ENCODE data around the gene RETREG3. TPM values are rescaled to one million over a fixed set of nuclear protein-coding genes. Genes with fewer than 3 reads are reported as not detected.
A peak's percentile ranks its signal among the peaks of the same experiment; 100 is the strongest.
"Not testable (repeated sequence)": the region's sequence is repeated elsewhere in the genome, so short reads cannot be mapped to it uniquely, and the experiment has no call there.

The RETREG3 gene
- total and polyA plus RNA-seq, 10 donors, result 20.3 to 87.5 (median 77.1) TPM

DNA sequence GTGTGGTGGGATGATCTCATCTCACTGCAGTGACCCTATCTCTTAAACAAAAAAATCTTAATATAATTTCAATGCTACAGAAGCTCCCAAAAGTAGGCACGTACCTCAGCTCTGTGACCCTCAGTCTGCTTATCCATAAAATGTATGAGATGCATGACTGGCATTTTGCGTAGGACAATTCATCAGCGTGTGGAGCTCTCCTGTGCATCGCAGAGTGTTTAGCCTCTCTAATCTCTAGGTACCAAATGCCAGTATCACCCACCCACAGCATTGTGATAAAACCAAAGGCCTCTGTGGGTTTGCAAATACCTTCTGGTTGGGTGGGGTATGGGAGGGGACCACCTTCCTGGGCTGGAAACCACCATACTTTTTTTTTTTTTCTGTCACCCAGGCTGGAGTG lies 30.9 kb upstream of the RETREG3 start:
- peaks cover 0 to 19% (median 0%) of the 10 kb centered on the region in 7 donors for H3K27me3 ChIP-seq (replicated peaks in 1 of 7)
- no peaks in the 10 kb centered on the region for H3K4me1 ChIP-seq
- 78 to 94% (median 90%) methylated on average over 4 of the region's 4 CpGs for WGBS, 5 donors
- no peak for TF ChIP-seq POLR2A (IDR thresholded peaks at IDR 0.05)
- no peak for TF ChIP-seq POLR2AphosphoS5 (IDR thresholded peaks at IDR 0.05)
- TF ChIP-seq, protein P1, sequence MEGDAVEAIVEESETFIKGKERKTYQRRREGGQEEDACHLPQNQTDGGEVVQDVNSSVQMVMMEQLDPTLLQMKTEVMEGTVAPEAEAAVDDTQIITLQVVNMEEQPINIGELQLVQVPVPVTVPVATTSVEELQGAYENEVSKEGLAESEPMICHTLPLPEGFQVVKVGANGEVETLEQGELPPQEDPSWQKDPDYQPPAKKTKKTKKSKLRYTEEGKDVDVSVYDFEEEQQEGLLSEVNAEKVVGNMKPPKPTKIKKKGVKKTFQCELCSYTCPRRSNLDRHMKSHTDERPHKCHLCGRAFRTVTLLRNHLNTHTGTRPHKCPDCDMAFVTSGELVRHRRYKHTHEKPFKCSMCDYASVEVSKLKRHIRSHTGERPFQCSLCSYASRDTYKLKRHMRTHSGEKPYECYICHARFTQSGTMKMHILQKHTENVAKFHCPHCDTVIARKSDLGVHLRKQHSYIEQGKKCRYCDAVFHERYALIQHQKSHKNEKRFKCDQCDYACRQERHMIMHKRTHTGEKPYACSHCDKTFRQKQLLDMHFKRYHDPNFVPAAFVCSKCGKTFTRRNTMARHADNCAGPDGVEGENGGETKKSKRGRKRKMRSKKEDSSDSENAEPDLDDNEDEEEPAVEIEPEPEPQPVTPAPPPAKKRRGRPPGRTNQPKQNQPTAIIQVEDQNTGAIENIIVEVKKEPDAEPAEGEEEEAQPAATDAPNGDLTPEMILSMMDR (IDR thresholded peaks at IDR 0.05 in 8 of 11, conservative IDR thresholded peaks at IDR 0.05 in 3 of 11), result no peak
- no peaks in the 10 kb centered on the region for H3K9me3 ChIP-seq
- H3K27ac ChIP-seq, result no peak overlapping the region
- H3K36me3 ChIP-seq, result no peaks in the 10 kb centered on the region
- intact Hi-C loops (cut with DNase I; ENCODE audit: low total_unique reads), result no loop called here
- no peak for DNase-seq
- no peak overlapping the region for H3K4me3 ChIP-seq

DNA sequence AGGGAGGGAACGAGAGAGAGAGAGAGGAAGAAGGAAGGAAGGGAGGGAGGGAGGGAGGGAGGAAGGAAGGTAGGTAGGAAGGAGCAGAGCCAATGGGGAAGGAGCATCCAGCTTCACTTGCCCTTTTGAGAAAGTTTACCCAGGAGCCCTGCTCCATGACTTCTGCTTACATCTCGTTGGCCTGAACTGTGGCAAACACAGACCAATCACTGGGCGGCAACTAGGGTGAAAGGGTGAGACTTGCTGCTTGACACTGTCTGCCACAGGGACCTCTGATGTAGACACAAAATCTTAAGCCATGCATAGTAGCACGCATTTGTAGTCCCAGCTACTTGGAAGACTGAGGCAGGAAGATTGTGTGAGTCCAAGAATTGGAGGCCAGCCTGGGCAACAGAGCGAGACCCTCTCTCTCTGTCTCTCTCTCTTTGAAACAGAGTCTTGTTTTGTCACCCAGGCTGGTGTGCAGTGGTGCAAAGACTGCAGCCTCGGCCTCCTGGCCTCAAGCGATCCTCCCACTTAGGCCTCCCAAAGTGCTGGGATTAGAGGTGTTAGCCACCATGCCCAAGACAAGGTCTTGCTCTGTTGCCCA lies 30.4 kb upstream of the RETREG3 start:
- 71 to 81% (median 76%) methylated on average over 6 of the region's 7 CpGs for WGBS, 5 donors
- TF ChIP-seq POLR2A (IDR thresholded peaks at IDR 0.05) (no peak), POLR2AphosphoS5 (IDR thresholded peaks at IDR 0.05) (no peak)
- TF ChIP-seq, protein P1 (IDR thresholded peaks at IDR 0.05 in 8 of 11, conservative IDR thresholded peaks at IDR 0.05 in 3 of 11), result no peak
- no peak overlapping the region for H3K27ac ChIP-seq
- H3K9me3 ChIP-seq, result no peaks in the 10 kb centered on the region
- intact Hi-C loops (cut with DNase I; ENCODE audit: low total_unique reads), result no loop called here
- DNase-seq, result no peak
- H3K27me3 ChIP-seq (replicated peaks in 1 of 7), result peaks cover 0 to 19% (median 0%) of the 10 kb centered on the region in 7 donors
- H3K36me3 ChIP-seq, result no peaks in the 10 kb centered on the region
- no peak overlapping the region for H3K4me3 ChIP-seq
- H3K4me1 ChIP-seq, result no peaks in the 10 kb centered on the region

DNA sequence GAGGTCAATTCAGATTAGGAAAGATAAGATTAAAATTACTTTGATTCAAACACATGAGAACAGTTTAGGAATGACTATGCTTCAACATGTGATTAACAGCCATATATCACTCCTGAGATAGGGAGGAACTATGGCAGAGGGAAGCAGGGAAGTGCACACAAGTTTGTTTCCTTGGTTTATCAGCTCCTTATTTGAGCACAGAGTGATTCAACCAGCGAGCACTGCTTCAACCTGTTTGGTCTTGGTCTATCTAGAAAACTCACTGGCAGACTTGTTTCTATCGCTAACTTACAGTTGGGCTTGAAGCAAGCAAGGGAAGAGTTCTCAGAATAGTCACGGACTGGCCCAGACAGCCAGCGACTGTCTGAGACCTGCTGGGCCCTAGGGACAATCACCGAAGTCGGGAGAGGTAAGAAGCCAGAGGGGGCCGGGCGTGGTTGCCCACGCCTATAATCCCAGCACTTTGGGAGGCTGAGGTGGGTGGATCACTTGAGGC lies 23.8 kb upstream of the RETREG3 start:
- Histone ChIP-seq H3K27me3 (replicated peaks in 1 of 7) (no peaks in the 10 kb centered on the region), H3K27ac (no peak overlapping the region), H3K4me3 (no peak overlapping the region), H3K36me3 (no peaks in the 10 kb centered on the region), H3K9me3 (no peaks in the 10 kb centered on the region), H3K4me1 (no peaks in the 10 kb centered on the region)
- DNase-seq, result no peak
- WGBS, 5 donors, result 85 to 93% (median 88%) methylated on average over 9 of the region's 9 CpGs
- no peak for TF ChIP-seq POLR2A (IDR thresholded peaks at IDR 0.05)
- TF ChIP-seq POLR2AphosphoS5 (IDR thresholded peaks at IDR 0.05), result no peak
- TF ChIP-seq, protein P1 (IDR thresholded peaks at IDR 0.05 in 8 of 11, conservative IDR thresholded peaks at IDR 0.05 in 3 of 11), result no peak
- intact Hi-C loops (cut with DNase I; ENCODE audit: low total_unique reads), result no loop called here

DNA sequence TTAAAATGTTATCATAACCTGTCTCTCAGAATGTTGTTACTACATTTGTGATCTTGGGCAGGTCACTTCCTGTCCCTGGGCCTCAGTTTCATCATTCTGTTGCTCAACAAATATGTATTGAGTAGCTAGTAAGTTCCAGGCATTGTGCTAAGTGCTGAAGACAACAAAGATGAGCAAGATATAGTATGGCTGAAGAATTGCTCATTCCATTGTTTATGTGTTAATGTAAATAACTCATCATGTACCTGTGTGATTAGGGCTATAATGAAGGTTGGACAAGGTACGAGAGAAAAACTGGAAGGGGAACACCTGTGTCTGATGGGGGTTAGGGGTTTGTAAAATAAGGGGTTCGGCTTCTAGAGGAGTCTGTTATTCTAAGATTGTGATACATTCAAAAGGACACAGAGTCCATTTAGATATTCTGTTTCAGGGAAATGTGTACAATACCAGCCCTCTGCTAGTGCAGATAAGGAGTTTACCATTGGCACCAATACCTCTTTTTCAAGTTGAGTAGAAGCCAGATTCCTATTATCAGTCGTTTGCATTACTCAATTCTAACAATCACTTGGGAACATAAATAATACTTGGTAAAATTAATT lies 20.3 kb upstream of the RETREG3 start:
- intact Hi-C loops (cut with DNase I; ENCODE audit: low total_unique reads), result no loop called here
- 77 to 86% (median 83%) methylated on average over 3 of the region's 3 CpGs for WGBS, 5 donors
- H3K4me3 ChIP-seq, result no peak overlapping the region

DNA sequence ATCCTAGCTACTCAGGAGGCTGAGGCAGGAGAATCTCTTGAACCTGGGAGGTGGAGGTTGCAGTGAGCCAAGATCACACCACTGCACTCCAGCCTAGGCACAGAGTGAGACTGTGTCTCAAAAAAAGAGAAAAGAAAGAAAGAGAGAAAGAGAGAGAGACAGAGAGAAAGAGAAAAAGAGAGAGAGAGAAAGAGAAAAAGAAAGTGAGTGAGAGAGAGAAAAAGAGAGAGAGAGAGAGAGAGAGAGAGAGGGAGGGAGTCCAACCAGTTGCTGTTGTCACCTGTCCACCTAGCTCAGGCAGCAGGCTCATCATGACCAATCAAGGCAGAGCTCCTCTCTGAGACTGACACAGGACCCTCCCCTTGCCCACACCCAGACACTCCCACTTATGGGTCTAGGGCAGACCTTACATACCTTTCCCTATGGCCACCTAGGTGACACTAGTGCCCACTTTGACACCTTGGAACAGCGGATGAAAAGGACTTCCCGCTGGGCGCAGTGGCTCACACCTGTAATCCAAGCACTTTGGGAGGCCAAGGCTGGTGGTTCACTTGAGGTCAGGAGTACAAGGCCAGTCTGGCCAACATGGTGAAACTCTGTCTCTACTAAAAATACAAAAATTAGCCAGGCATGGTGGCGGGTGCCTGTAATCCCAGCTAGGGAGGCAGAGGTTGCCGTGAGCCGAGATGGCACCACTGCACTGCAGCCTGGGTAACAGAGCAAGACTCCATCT lies 18.0 kb upstream of the RETREG3 start:
- H3K27ac ChIP-seq; H3K4me1 ChIP-seq; intact Hi-C loops (cut with DNase I; ENCODE audit: low total_unique reads); H3K9me3 ChIP-seq; H3K4me3 ChIP-seq; DNase-seq; H3K36me3 ChIP-seq; H3K27me3 ChIP-seq (replicated peaks in 1 of 7): not testable (repeated sequence)
- 91 to 95% (median 94%) methylated on average over 6 of the region's 6 CpGs for WGBS, 5 donors

More for the DNA sequence above, 20.3 kb upstream of the RETREG3 start:
- H3K27me3 ChIP-seq (replicated peaks in 1 of 7), result no peaks in the 10 kb centered on the region
- TF ChIP-seq POLR2A (IDR thresholded peaks at IDR 0.05) (no peak), POLR2AphosphoS5 (IDR thresholded peaks at IDR 0.05) (no peak)
- TF ChIP-seq, protein P1 (IDR thresholded peaks at IDR 0.05 in 8 of 11, conservative IDR thresholded peaks at IDR 0.05 in 3 of 11), result no peak
- peak overlapping the region in 4 of 8 donors; percentile 5 to 71 (median 59) for H3K27ac ChIP-seq
- H3K4me1 ChIP-seq, result no peaks in the 10 kb centered on the region
- DNase-seq, result no peak
- H3K9me3 ChIP-seq, result no peaks in the 10 kb centered on the region
- H3K36me3 ChIP-seq, result no peaks in the 10 kb centered on the region
